ENCODE measurements around the gene TMIGD3. TPM values are rescaled to one million over a fixed set of nuclear protein-coding genes. Genes with fewer than 3 reads are reported as not detected.

Gene TMIGD3
- total RNA-seq, 2 donors from 2014 or later: 0.63 to 4.8 TPM

GRCh38 chr1:111512132-111512889 is 8.9 kb upstream of the TMIGD3 start:
- H3K9me3 ChIP-seq: no peaks in the 10 kb centered on the region
- TF ChIP-seq, protein P1, sequence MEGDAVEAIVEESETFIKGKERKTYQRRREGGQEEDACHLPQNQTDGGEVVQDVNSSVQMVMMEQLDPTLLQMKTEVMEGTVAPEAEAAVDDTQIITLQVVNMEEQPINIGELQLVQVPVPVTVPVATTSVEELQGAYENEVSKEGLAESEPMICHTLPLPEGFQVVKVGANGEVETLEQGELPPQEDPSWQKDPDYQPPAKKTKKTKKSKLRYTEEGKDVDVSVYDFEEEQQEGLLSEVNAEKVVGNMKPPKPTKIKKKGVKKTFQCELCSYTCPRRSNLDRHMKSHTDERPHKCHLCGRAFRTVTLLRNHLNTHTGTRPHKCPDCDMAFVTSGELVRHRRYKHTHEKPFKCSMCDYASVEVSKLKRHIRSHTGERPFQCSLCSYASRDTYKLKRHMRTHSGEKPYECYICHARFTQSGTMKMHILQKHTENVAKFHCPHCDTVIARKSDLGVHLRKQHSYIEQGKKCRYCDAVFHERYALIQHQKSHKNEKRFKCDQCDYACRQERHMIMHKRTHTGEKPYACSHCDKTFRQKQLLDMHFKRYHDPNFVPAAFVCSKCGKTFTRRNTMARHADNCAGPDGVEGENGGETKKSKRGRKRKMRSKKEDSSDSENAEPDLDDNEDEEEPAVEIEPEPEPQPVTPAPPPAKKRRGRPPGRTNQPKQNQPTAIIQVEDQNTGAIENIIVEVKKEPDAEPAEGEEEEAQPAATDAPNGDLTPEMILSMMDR (IDR thresholded peaks at IDR 0.05): no peak
- no peak for DNase-seq (ENCODE audit: low spot score)
- no peaks in the 10 kb centered on the region for H3K36me3 ChIP-seq
- H3K27ac ChIP-seq: no peak overlapping the region
- H3K27me3 ChIP-seq: no peaks in the 10 kb centered on the region
- H3K4me1 ChIP-seq: peaks cover 0 to 88% of the 10 kb centered on the region in 2 donors
- H3K4me3 ChIP-seq: no peak overlapping the region

- H3K27me3 ChIP-seq: no peaks in the 10 kb centered on the region
- TF ChIP-seq, protein P1 (IDR thresholded peaks at IDR 0.05): no peak
- H3K9me3 ChIP-seq: no peaks in the 10 kb centered on the region
- H3K4me1 ChIP-seq: peaks cover 0 to 83% of the 10 kb centered on the region in 2 donors
- no peaks in the 10 kb centered on the region for H3K36me3 ChIP-seq
- H3K4me3 ChIP-seq: no peak overlapping the region
- H3K27ac ChIP-seq: no peak overlapping the region
- no peak for DNase-seq (ENCODE audit: low spot score)
Observed at GRCh38 chr1:111511370-111511769, 7.9 kb upstream of the TMIGD3 start.

DNA sequence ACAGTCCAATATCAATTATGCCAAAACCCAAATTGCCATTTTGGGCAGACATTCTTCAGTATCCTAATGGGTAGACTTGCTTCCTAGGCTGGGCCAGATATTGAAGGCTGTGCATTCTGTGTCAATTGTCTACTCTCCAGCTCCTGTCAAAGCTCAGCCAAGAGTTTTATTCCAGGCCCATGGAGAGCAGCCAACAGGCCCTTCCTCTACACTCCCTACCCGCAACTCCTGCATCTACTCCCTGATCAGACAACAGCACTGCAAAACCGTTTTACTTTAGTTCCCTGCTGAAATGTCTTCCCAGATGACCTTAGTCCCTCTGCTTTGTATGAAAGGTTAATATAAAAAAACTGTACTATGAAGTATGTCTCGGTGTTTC is 6.6 kb upstream of the TMIGD3 start:
- peaks cover 0 to 69% of the 10 kb centered on the region in 2 donors for H3K4me1 ChIP-seq
- peak overlapping the region; percentile 11 to 12 for H3K27ac ChIP-seq
- no peak for DNase-seq (ENCODE audit: low spot score)
- no peaks in the 10 kb centered on the region for H3K36me3 ChIP-seq
- TF ChIP-seq, protein P1 (IDR thresholded peaks at IDR 0.05): no peak
- no peak overlapping the region for H3K4me3 ChIP-seq
- no peaks in the 10 kb centered on the region for H3K9me3 ChIP-seq
- H3K27me3 ChIP-seq: no peaks in the 10 kb centered on the region

- H3K27me3 ChIP-seq: no peaks in the 10 kb centered on the region
- H3K4me3 ChIP-seq: peak overlapping the region; percentile 9 to 41
- H3K4me1 ChIP-seq: peaks cover 0 to 46% of the 10 kb centered on the region in 2 donors
- H3K27ac ChIP-seq: peak overlapping the region; percentile 86 to 92
- no peaks in the 10 kb centered on the region for H3K9me3 ChIP-seq
- DNase-seq (ENCODE audit: low spot score): peak; percentile 84
- no peaks in the 10 kb centered on the region for H3K36me3 ChIP-seq
- TF ChIP-seq, protein P1 (IDR thresholded peaks at IDR 0.05): no peak
Observed at GRCh38 chr1:111507411-111508201, 4.2 kb upstream of the TMIGD3 start.

DNA sequence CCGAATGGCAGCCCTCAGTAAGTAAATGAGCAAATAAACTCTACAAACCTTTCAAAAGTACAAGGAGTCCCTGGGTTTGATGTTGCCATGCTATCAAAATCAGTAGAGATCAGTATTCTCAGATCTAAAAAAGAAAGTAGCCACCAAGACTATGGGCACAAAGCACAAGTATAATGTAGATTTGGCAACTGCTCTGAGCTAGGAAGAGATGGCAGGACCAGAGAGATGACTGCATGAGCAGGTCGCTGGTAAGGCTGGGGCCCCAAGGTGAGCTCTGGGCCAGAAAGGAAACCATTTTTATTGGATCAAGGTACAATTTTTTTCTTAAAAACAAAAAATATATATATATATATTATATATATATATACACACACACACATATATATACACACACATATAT is 3.1 kb upstream of the TMIGD3 start:
- Histone ChIP-seq H3K36me3 (no peaks in the 10 kb centered on the region), H3K4me3 (no peak overlapping the region), H3K27me3 (no peaks in the 10 kb centered on the region), H3K4me1 (peaks cover 0 to 43% of the 10 kb centered on the region in 2 donors), H3K9me3 (no peaks in the 10 kb centered on the region), H3K27ac (peak overlapping the region; percentile 19 to 53)
- DNase-seq (ENCODE audit: low spot score): no peak
- TF ChIP-seq, protein P1 (IDR thresholded peaks at IDR 0.05): no peak

Data from right atrium auricular region (tissue), 2 donors.